Muscle of back (tissue), 13 donors: ENCODE results near the gene EHD3. TPM values are rescaled to one million over a fixed set of nuclear protein-coding genes. Genes with fewer than 3 reads are reported as not detected.

Experiments used
- DNase-seq, 3 donors: peaks; one replicate each; pipeline versions ENCODE4 v3.0.0 to v3.0.0-alpha.2; 2013
- long read RNA-seq, 9 donors: transcript quantifications; one replicate each; lab custom pipeline, GENCODE V29; 2026
- polyA plus RNA-seq, 10 donors: library from polyadenylated mRNA; unstranded; fragments of 120-200 nt; gene quantifications; one replicate each; pipeline ENCODE4 v1.2.1, GENCODE V29; 2013; ENCODE audit not compliant: insufficient read length in 10 of 10

The EHD3 gene
- 1 to 10 TPM; 3.1 to 5.0 (median 3.9) TPM for polyA plus RNA-seq
- long read RNA-seq, donor 1, full-length matches to known transcripts, result 3 of 3 reads
- long read RNA-seq, donor 1, partial matches to known transcripts, result 0 of 3 reads
- long read RNA-seq, donor 1, other reads (novel, unspliced or antisense), result 0 of 3 reads
- long read RNA-seq, donor 2, result 0 reads
- long read RNA-seq, donor 3, result 0 reads
- long read RNA-seq, donor 4, full-length matches to known transcripts, result 2 of 2 reads
- long read RNA-seq, donor 4, partial matches to known transcripts, result 0 of 2 reads
- long read RNA-seq, donor 4, other reads (novel, unspliced or antisense), result 0 of 2 reads
- long read RNA-seq, donor 5, full-length matches to known transcripts, result 2 of 2 reads
- long read RNA-seq, donor 5, partial matches to known transcripts, result 0 of 2 reads
- long read RNA-seq, donor 5, other reads (novel, unspliced or antisense), result 0 of 2 reads
- long read RNA-seq, donor 6, result 0 reads
- long read RNA-seq, donor 7, full-length matches to known transcripts, result 1 of 1 reads
- long read RNA-seq, donor 7, partial matches to known transcripts, result 0 of 1 reads
- long read RNA-seq, donor 7, other reads (novel, unspliced or antisense), result 0 of 1 reads
- long read RNA-seq, donor 8, result 0 reads
- long read RNA-seq, donor 9, result 0 reads

- DNase-seq, result peak; percentile 83 to 92 (median 84)
Measured at GRCh38 chr2:31233741-31234682, at the start of gene EHD3. Gene EHD3, plus strand, starts transcription at chr2:31234152. Its CDS starts 470 bp downstream, at chr2:31234622.

- DNase-seq, result no peak
Measured at GRCh38 chr2:31187166-31187565, 46.8 kb upstream of the EHD3 start.

GRCh38 chr2:31188131-31188530 lies 45.8 kb upstream of the EHD3 start:
- DNase-seq, result no peak

GRCh38 chr2:31189141-31189540 lies 44.8 kb upstream of the EHD3 start:
- DNase-seq, result no peak

DNA sequence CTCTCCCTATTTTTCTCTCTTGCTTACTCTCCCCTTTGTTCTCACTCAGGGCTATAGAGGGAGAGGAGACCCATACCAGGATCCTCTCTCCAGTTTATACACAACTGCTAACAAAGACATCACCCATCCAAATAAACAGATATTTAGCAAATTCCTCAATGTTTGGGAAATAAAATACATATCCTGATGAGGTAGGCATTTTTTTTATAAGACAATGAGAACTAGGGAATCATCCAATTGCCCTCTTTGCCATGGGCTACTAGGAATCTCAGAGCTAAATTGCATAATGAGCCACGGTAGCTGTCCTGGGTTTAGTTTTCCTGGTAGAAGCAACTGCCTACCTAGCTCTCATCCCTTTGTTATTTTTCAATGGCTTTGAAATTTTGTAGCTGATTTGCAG lies 43.8 kb upstream of the EHD3 start:
- DNase-seq, result no peak

DNA sequence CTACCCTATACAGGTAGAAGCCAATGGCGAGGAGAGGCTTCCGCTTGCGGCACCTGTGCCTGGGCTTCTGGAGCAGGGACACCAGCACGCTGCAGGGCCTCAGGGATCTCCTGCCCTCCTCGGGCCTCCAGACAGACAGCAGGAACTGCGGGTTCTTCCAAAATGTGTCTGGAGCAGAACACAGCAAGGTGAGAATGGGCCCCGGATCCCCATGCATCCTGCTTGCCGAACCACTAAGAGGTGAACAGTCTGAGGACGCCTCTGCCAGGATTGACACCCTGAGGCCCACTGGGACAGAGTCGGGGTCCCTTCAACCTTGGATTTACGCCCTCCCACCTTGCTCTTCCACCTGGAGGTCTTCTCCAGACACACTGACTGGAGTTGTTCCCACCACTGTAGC lies 42.0 kb upstream of the EHD3 start:
- no peak for DNase-seq

- no peak for DNase-seq
Measured at GRCh38 chr2:31192396-31192795, 41.6 kb upstream of the EHD3 start.

GRCh38 chr2:31192851-31193392 lies 41.0 kb upstream of the EHD3 start:
- DNase-seq, result no peak

DNA sequence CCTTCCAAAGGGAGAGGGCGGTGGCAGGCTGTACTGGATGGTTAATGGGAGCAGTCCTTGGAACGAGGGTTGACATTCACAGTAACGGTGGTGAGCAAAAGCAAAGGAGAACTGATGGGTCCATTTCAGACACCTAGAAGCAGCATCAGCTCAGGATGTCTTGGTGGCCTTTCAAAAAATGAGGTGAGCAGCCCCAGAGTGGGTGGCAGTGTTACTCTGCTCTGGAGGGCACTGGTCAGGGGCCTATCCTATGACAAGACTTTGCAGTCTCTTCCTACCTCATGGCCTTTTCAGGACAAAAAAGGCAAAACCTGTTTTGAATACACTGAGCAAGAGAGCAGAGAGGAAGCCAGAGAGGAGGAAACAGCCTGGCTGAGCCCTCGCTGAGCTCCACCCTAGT lies 40.1 kb upstream of the EHD3 start:
- no peak for DNase-seq

- DNase-seq, result no peak
Measured at GRCh38 chr2:31196622-31197021, 37.3 kb upstream of the EHD3 start.

DNA sequence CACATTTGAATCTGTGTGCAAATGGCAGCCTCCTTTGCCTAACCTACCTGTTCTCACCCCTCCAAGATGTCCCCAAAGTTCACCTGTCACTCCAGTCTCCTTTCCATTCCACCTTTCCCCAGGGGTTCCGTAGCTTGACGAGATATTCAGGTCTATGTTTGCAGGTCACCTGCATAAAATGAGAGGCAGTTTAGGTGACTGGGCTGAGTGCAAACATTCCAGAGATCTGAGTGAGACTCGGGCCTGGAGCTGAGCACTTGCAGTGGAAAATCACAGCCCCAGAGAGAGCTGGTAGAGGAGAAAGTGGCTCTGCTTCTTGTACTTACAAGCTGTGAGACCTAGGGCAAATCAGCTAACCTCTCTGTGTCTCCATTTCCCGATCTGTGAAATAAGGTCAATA lies 36.8 kb upstream of the EHD3 start:
- no peak for DNase-seq

- no peak for DNase-seq
Measured at GRCh38 chr2:31197669-31198068, 36.3 kb upstream of the EHD3 start.

DNA sequence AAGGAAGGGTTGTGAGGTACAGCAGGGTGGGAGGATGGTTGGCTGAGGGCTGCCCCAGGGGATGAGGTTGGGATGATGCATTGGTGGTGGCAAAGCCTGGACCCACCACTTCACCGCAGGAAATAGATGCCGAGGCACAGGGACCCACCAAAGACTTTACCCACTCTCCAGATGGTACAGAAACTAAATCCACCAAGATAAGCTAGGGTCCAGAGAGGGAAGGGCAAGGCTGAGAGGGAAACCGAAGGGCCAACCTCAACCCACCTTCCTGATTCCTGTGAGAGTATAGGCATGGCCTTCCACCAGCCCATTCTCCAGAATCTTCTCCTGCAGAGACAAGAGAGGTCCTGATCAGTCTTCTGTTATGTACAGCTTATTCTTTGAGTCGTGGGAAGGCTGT lies 34.7 kb upstream of the EHD3 start:
- no peak for DNase-seq

DNA sequence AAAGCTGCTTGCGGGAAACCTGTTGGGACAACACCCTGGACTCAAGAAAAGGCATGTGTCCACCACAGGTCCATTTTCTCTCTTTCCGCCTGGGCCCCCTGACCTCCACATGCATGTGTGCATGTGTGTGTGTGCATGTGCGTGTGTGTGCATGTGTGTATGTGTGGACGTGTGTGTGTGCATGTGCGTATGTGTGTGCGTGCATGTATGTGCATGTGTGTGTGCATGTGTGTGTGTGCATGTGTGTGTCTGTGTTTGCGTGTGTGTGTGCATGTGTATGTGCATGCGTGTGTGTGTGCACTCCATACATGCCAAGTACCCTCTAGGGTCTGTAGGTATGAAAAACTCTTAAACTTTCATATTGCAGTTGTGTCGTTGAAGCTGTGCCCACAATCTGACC lies 33.0 kb upstream of the EHD3 start:
- DNase-seq, result no peak

- DNase-seq, result no peak
Measured at GRCh38 chr2:31202041-31202440, 31.9 kb upstream of the EHD3 start.

GRCh38 chr2:31202833-31203232 lies 31.1 kb upstream of the EHD3 start:
- no peak for DNase-seq

DNA sequence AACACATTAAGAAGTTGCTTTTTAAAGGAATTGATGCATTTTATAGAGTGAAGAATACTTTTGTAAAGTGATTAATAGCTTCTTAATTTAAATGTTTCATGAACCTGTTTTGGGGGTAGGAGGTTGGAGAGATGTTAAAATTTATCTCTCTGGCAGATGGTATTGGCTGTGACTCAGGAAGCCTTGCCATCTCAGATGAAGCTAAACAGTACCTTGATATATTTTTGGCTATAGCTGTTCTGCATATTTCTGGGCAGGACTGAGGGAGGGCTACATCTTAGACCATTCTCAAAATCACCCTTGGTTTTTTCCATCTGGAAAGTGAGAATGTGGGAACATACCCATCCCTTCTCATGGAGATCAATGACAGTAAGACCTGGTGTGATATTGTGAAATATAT lies 30.0 kb upstream of the EHD3 start:
- no peak for DNase-seq

DNA sequence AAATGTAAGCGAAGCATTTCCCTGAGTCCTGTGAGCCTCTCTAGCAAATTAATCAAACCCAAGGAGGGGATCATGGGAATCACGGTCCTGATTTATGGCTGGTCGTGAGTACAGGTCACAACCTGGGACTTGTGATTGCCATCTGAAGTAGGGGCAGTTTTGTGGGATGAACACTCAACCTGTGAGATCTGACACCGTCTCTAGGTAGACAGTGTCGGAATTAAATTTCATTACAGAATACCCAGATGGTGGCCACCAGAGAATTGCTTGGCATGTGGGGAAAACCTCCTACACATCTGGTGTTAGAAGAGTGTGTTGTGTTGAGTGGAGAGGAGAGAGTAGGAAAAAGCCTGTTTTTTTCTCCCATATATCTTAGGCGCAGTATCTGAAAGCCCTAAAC lies 29.2 kb upstream of the EHD3 start:
- no peak for DNase-seq

- DNase-seq, result no peak
Measured at GRCh38 chr2:31205186-31205585, 28.8 kb upstream of the EHD3 start.

DNA sequence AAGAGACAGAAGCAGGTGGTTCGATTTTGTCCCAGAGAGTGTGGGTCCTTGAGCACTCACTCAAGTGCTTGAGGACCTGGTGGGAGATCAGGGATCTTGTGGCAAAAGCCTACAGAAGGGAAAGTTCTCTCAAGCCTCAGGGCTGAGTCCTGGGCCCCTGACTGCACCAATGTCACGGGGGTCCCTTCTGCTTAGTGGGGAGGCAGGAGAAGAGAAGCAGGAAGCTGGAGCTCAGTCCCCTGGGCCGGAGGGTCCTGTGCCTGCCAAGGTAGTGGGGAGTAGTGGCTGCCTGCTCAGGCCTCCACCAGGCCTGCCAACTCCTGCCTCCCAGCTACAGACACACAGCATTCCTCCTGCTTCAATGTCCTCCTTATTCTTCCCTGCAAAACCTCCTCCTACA lies 28.3 kb upstream of the EHD3 start:
- no peak for DNase-seq

DNA sequence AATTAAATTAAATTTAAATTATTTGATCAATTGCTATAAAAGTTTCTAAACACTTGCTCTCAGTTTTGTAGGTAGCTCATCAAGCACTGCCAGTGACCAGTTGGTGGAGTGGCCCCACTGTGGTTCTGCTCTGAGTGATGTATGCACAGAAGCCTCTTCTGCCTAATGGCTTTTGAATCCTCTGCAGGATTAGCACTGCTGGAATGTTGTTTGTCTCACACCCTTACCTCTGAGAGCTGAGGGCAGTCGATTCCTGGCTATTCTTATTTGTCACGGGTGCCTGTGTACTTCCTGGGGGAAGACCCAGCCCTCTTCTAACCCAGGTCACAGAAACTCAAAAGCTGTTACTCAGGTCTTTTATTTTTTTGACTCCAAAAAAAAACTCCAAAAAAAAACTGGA lies 26.2 kb upstream of the EHD3 start:
- no peak for DNase-seq

DNA sequence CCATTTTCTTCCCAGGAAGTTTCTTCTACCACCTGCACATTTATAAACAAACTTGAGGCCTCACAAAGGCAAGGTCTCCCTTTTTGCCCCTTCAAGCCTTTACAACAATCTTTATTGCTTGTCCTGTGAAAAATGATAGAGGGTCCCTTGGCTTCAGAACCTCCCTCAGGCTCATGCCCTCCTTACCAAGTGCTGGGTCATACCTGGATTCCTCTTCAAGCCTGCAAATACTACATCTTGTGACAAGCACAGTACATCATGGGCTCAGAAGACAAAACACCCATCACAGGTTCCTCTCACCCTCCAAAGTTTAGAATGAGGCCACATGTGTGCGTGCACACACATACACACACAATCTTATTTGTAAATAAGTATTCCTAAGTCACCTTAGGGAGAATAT lies 25.7 kb upstream of the EHD3 start:
- no peak for DNase-seq
